PC-9 (cell line): Measurements from ENCODE around the gene GSTO2. TPM values are rescaled to one million over a fixed set of nuclear protein-coding genes. Genes with fewer than 3 reads are reported as not detected.

Source experiments
- Bru-seq: library from RNA; stranded (reverse); fragments of 400-500 nt; gene quantifications from one replicate; lab custom pipeline; 2021; lab: Mats Ljungman, UMichigan
- BruChase-seq, 2 experiments: library from RNA; stranded (reverse); fragments of 400-500 nt; gene quantifications; one replicate each; lab custom pipeline; 2021; lab: Mats Ljungman, UMichigan
- BruUV-seq: library from RNA; stranded (reverse); fragments of 400-500 nt; replicated peaks from 2 replicates; lab custom pipeline; 2021; lab: Mats Ljungman, UMichigan
- CTCF ChIA-PET: fragments of 300-600 bp; sonication (Branson Sonifier 250); formaldehyde crosslinking; loops from one replicate; lab custom pipeline; 2022; ENCODE audit warnings: antibody characterized with exemption; lab: Charles Lee
- POLR2A ChIA-PET: fragments of 300-600 bp; sonication (Branson Sonifier 250); formaldehyde crosslinking; loops from one replicate; lab custom pipeline; 2022; ENCODE audit warnings: antibody characterized with exemption; ENCODE audit not compliant: unreplicated experiment; lab: Charles Lee
- DNase-seq, 2 experiments: peaks; one replicate each; pipeline versions ENCODE4 v3.0.0 to v3.0.0-alpha.2; 2015 to 2022; ENCODE audit warnings: mixed read lengths in 1 of 2
- H2AFZ ChIP-seq: fragments of 200-600 bp; sonication (generic); 2 replicates; pipeline ENCODE4 v1.8.1; 2017; ENCODE audit warnings: antibody characterized with exemption
- H3F3A ChIP-seq: fragments of 200-600 bp; sonication (generic); 2 replicates; pipeline ENCODE4 v1.8.1; 2017; ENCODE audit warnings: antibody characterized with exemption, mild to moderate bottlenecking, low read depth; ENCODE audit not compliant: insufficient read depth
- H3K27ac ChIP-seq: fragments of 200-600 bp; sonication (generic); 2 replicates; pipeline ENCODE4 v1.6.1; 2016; ENCODE audit warnings: mixed run types
- H3K27me3 ChIP-seq: fragments of 200-600 bp; sonication (generic); 2 replicates; pipeline ENCODE4 v1.6.1; 2016; ENCODE audit warnings: low read depth, mixed run types; ENCODE audit not compliant: insufficient read depth
- H3K36me3 ChIP-seq: fragments of 200-600 bp; sonication (generic); 2 replicates; pipeline ENCODE4 v1.6.1; 2016; ENCODE audit warnings: low read depth, mixed run types
- H3K4me1 ChIP-seq: fragments of 200-600 bp; sonication (generic); replicated peaks from 2 replicates; pipeline ENCODE4 v1.6.1; 2016; ENCODE audit warnings: mixed run types; ENCODE audit not compliant: insufficient read depth
- H3K4me2 ChIP-seq: fragments of 200-600 bp; sonication (generic); 2 replicates; pipeline ENCODE4 v1.6.1; 2017; ENCODE audit warnings: mixed run types
- H3K4me3 ChIP-seq: fragments of 200-600 bp; sonication (generic); 2 replicates; pipeline ENCODE4 v1.6.1; 2016; ENCODE audit warnings: mixed run types
- H3K79me2 ChIP-seq: fragments of 200-600 bp; sonication (generic); 2 replicates; pipeline ENCODE4 v1.6.1; 2017; ENCODE audit warnings: low read depth, mixed run types
- H3K9me2 ChIP-seq: fragments of 200-600 bp; sonication (generic); 2 replicates; pipeline ENCODE4 v1.8.1; 2017; ENCODE audit warnings: mild to moderate bottlenecking; ENCODE audit not compliant: insufficient read depth
- H3K9me3 ChIP-seq: fragments of 200-600 bp; sonication (generic); 2 replicates; pipeline ENCODE4 v1.8.1; 2016; ENCODE audit warnings: low read depth; ENCODE audit not compliant: insufficient read depth
- H4K20me1 ChIP-seq: fragments of 200-600 bp; sonication (generic); 2 replicates; pipeline ENCODE4 v1.8.1; 2017; ENCODE audit not compliant: insufficient read depth
- CTCF ChIP-seq: fragments of 200-600 bp; sonication (generic); conservative IDR thresholded peaks from 2 replicates; pipeline ENCODE4 v1.6.1; 2017; ENCODE audit warnings: mixed run types, antibody characterized with exemption, mild to moderate bottlenecking, moderate library complexity
- EZH2 ChIP-seq: fragments of 200-600 bp; sonication (generic); IDR thresholded peaks from 2 replicates; pipeline ENCODE4 v1.8.0; 2017; ENCODE audit warnings: antibody characterized with exemption, low read depth
- intact Hi-C: fragments of 100-400 bp; cut with micrococcal nuclease; formaldehyde crosslinking; loops from one replicate; pipeline ENCODE4 v1.10.0; 2022; ENCODE audit not compliant: unreplicated experiment
- long read RNA-seq: library from polyadenylated mRNA; stranded (forward); transcript quantifications from one replicate; pipeline ENCODE4 v2.0.0, GENCODE V29; 2022
- total RNA-seq: library from RNA; stranded (reverse); gene quantifications from 2 replicates; pipeline ENCODE4 v1.2.3, GENCODE V29; 2021

Gene GSTO2
- total RNA-seq (3.3 and 4.3 TPM in 2 replicates), Bru-seq, nascent RNA (percentile 38 among the genes with signal in this experiment), BruChase-seq, experiment 1, labeled RNA remaining after a 2-hour chase (percentile 41 among the genes with signal in this experiment), BruChase-seq, experiment 2, labeled RNA remaining after a 6-hour chase (percentile 38 among the genes with signal in this experiment)
- long read RNA-seq, partial matches to known transcripts = 3 of 6 reads
- long read RNA-seq, other reads (novel, unspliced or antisense) = 1 of 6 reads

DNA sequence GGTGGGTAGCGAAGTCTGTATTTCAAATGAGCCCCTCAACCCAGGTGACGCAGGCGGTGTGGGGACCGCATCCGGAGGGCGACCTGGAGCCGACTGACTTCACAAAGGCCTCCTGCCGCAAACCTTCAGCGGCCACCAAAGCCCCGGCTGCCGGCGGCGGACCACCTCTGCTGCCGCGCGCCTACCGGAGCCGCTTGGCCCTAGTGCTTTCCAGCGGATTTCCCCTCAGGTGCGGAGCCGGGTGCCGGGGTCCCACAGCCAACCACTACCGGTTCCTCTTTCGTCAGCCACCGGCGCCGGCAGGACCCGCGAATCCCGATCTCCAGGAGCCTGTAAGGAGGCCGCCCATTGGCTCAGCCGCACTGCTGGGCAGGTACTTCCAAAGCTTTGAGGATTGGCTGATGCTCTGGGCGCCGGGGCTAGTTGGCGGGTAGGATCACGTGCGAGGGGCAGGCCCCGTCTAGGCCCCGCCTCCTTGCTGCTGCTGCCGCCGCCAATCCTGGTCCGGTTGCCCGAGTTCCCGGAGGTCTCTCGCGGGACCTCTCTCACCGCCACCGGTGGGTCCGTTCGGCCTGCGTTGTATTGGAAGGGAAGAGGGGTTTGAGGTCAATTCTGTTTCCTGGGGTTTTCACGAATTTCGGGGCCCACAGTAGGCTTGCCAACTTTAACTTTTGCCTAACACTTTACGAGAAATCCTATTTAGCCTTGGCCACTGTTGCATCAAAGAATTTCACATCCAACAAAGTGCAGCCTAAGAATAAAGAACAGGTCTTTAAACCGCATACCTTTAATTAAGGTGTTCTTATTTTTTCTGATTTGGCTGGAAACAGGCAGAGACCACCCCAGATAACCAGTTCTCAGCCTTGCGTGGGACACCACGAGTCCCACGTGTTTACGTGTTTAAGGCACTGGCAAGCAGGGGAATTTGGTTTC lies at the start of gene GSTO2:
TSS of gene GSTO2 (plus strand) at position 472 of the 933 bp plus-strand sequence. CDS start 5,732 bp downstream, outside the sequence.
- Histone ChIP-seq H3K36me3 (peaks cover 12% of the 10 kb centered on the region; the same call in 1 of the 2 replicates), H2AFZ (peak within 1 kb of the TSS; percentile 88), H3K79me2 (peaks cover 16% of the 10 kb centered on the region), H3F3A (peaks cover 10% of the 10 kb centered on the region; the same call in 1 of the 2 replicates), H3K4me2 (peak within 1 kb of the TSS; percentile 84), H3K4me1 (peaks cover 9% of the 10 kb centered on the region; the same call in 1 of the 2 replicates), H3K27ac (peak within 1 kb of the TSS; percentile 64), H3K27me3 (no peaks in the 10 kb centered on the region), H3K9me3 (no peaks in the 10 kb centered on the region), H3K4me3 (peak within 1 kb of the TSS; percentile 80), H4K20me1 (peaks cover 1% of the 10 kb centered on the region; the same call in 1 of the 2 replicates), H3K9me2 (no peaks in the 10 kb centered on the region)
- DNase-seq = peak; percentile 94 to 95
- BruUV-seq = TSS peak; percentile 72
- intact Hi-C loops = loop anchor here (5.0 kb wide), 1 partner anchor 222 kb away; no protein-coding TSS in a partner anchor
- CTCF ChIA-PET = no interaction called here
- POLR2A ChIA-PET = interaction anchor here (0.6 kb wide), 1 partner anchor 66 kb away, joined by 4 read pairs; no protein-coding TSS in a partner anchor
- TF ChIP-seq CTCF (no peak), EZH2 (no peak)

GRCh38 chr10:104220522-104220921 lies 48.5 kb upstream of the GSTO2 start:
- BruUV-seq = no TSS peak

More at GRCh38 chr10:104220522-104220921, 48.5 kb upstream of the GSTO2 start:
- intact Hi-C loops = no loop called here
- no peaks in the 10 kb centered on the region for H3K4me1 ChIP-seq
- no peaks in the 10 kb centered on the region for H3K79me2 ChIP-seq
- CTCF ChIA-PET = no interaction called here
- POLR2A ChIA-PET = no interaction called here
- DNase-seq = no peak
- TF ChIP-seq CTCF (no peak), EZH2 (no peak)
- no peaks in the 10 kb centered on the region for H3K9me3 ChIP-seq
- H4K20me1 ChIP-seq = no peaks in the 10 kb centered on the region
- H3K36me3 ChIP-seq = no peaks in the 10 kb centered on the region
- H3F3A ChIP-seq = no peaks in the 10 kb centered on the region
- no peak overlapping the region for H3K4me2 ChIP-seq
- H3K9me2 ChIP-seq = no peaks in the 10 kb centered on the region
- no peak overlapping the region for H2AFZ ChIP-seq
- no peaks in the 10 kb centered on the region for H3K27me3 ChIP-seq
- no peak overlapping the region for H3K4me3 ChIP-seq
- no peak overlapping the region for H3K27ac ChIP-seq
